WTC11 (cell line): ENCODE results near the gene IL23R. TPM values are rescaled to one million over a fixed set of nuclear protein-coding genes. Genes with fewer than 3 reads are reported as not detected.
"Not testable (repeated sequence)": the region's sequence is repeated elsewhere in the genome, so short reads cannot be mapped to it uniquely, and the experiment has no call there.

Experiments
- ATAC-seq: fragments of 200-7000 bp; cut with Tn5 transposase; 2 replicates; pipeline ENCODE4 v1.10.0; 2021; ENCODE audit warnings: mild to moderate bottlenecking, moderate library complexity
- CTCF ChIA-PET: fragments of 300-600 bp; sonication (Branson Sonifier 250); formaldehyde crosslinking; loops from one replicate; lab custom pipeline; 2021; ENCODE audit warnings: antibody characterized with exemption; lab: Charles Lee
- POLR2A ChIA-PET: fragments of 350-600 bp; sonication (Branson Sonifier 250); formaldehyde crosslinking; loops from one replicate; lab custom pipeline; 2021; ENCODE audit warnings: antibody characterized with exemption; lab: Charles Lee
- DNase-seq: peaks from one replicate; pipeline ENCODE4 v3.0.0; 2021; ENCODE audit warnings: low spot score
- H3K27ac Mint-ChIP-seq: 2 replicates; pipeline ENCODE4 v1.8.0; 2021; ENCODE audit warnings: mixed read lengths
- H3K27me3 Mint-ChIP-seq: 2 replicates; pipeline ENCODE4 v1.8.0; 2021; ENCODE audit warnings: low read depth, mild to moderate bottlenecking, moderate library complexity, mixed read lengths
- H3K36me3 Mint-ChIP-seq: 2 replicates; pipeline ENCODE4 v1.8.0; 2021; ENCODE audit warnings: mixed read lengths
- H3K4me1 Mint-ChIP-seq: 2 replicates; pipeline ENCODE4 v1.8.0; 2022; ENCODE audit warnings: mixed read lengths
- H3K4me3 Mint-ChIP-seq: 2 replicates; pipeline ENCODE4 v1.8.0; 2021; ENCODE audit warnings: mild to moderate bottlenecking, moderate library complexity, mixed read lengths
- H3K9me3 Mint-ChIP-seq: 2 replicates; pipeline ENCODE4 v1.8.0; 2021; ENCODE audit warnings: mixed read lengths
- CBFB ChIP-seq: sonication (generic); formaldehyde crosslinking; IDR thresholded peaks from 2 replicates; pipeline ENCODE4 v1.8.1; 2022; ENCODE audit warnings: mild to moderate bottlenecking, low read depth, missing genetic modification reagents
- CREB1 ChIP-seq: sonication (generic); formaldehyde crosslinking; IDR thresholded peaks from 2 replicates; pipeline ENCODE4 v1.8.0; 2023; ENCODE audit warnings: mild to moderate bottlenecking, missing genetic modification reagents
- EMX1 ChIP-seq: fragments of 250-450 bp; sonication (Bioruptor Pico); IDR thresholded peaks from 2 replicates; pipeline ENCODE4 v1.8.0; 2021; ENCODE audit warnings: mild to moderate bottlenecking
- GTF2I ChIP-seq: fragments of 250-450 bp; sonication (Bioruptor Pico); conservative IDR thresholded peaks from 2 replicates; pipeline ENCODE4 v1.4.0; 2021; ENCODE audit warnings: mild to moderate bottlenecking
- HMGA2 ChIP-seq: fragments of 250-450 bp; sonication (Bioruptor Pico); IDR thresholded peaks from 2 replicates; pipeline ENCODE4 v1.4.0; 2021; ENCODE audit warnings: mild to moderate bottlenecking, moderate library complexity
- JAZF1 ChIP-seq: fragments of 250-450 bp; sonication (Bioruptor Pico); IDR thresholded peaks from 2 replicates; pipeline ENCODE4 v1.9.0; 2021; ENCODE audit warnings: moderate library complexity, mild to moderate bottlenecking, inconsistent platforms
- NFATC4 ChIP-seq: fragments of 250-450 bp; sonication (Bioruptor Pico); IDR thresholded peaks from 2 replicates; pipeline ENCODE4 v1.9.0; 2021; ENCODE audit warnings: mild to moderate bottlenecking
- RELA ChIP-seq: sonication (generic); formaldehyde crosslinking; IDR thresholded peaks from 2 replicates; pipeline ENCODE4 v1.8.1; 2022; ENCODE audit warnings: missing genetic modification reagents, mild to moderate bottlenecking, borderline replicate concordance
- TEAD4 ChIP-seq: sonication (generic); formaldehyde crosslinking; IDR thresholded peaks from 2 replicates; pipeline ENCODE4 v1.8.0; 2022; ENCODE audit warnings: mild to moderate bottlenecking, missing genetic modification reagents
- TP53 ChIP-seq: sonication (generic); formaldehyde crosslinking; IDR thresholded peaks from 2 replicates; pipeline ENCODE4 v1.8.1; 2023; ENCODE audit warnings: mild to moderate bottlenecking, missing genetic modification reagents
- ZNF121 ChIP-seq: sonication (generic); formaldehyde crosslinking; IDR thresholded peaks from 2 replicates; pipeline ENCODE4 v1.8.0; 2023; ENCODE audit warnings: missing genetic modification reagents
- ZNF396 ChIP-seq: fragments of 250-450 bp; sonication (Bioruptor Pico); IDR thresholded peaks from 2 replicates; pipeline ENCODE4 v1.8.0; 2021; ENCODE audit warnings: mild to moderate bottlenecking, moderate library complexity, borderline replicate concordance
- total RNA-seq: library from RNA; stranded (reverse); gene quantifications from 3 replicates; pipeline ENCODE4 v1.2.3, GENCODE V29; 2021
- TF ChIP-seq, protein P1 (sequence below): fragments of 200-600 bp; IDR thresholded peaks from 2 replicates; pipeline ENCODE4 v1.8.0; 2022; ENCODE audit warnings: antibody characterized with exemption
- TF ChIP-seq, protein P2 (sequence below): fragments of 250-450 bp; sonication (Bioruptor Pico); IDR thresholded peaks from 2 replicates; pipeline ENCODE4 v1.9.0; 2021; ENCODE audit warnings: mild to moderate bottlenecking
- TF ChIP-seq, protein P3 (sequence below): sonication (generic); formaldehyde crosslinking; IDR thresholded peaks from 2 replicates; pipeline ENCODE4 v1.8.1; 2022; ENCODE audit warnings: low read depth, mild to moderate bottlenecking, moderate library complexity, missing genetic modification reagents, borderline replicate concordance
- TF ChIP-seq, protein P4 (sequence below): sonication (generic); formaldehyde crosslinking; IDR thresholded peaks from 2 replicates; pipeline ENCODE4 v1.8.0; 2022; ENCODE audit warnings: mild to moderate bottlenecking, missing genetic modification reagents
- TF ChIP-seq, protein P5 (sequence below): sonication (generic); formaldehyde crosslinking; IDR thresholded peaks from 2 replicates; pipeline ENCODE4 v1.8.1; 2023; ENCODE audit warnings: mild to moderate bottlenecking, moderate library complexity, missing genetic modification reagents
- TF ChIP-seq, protein P6 (sequence below): sonication (generic); formaldehyde crosslinking; IDR thresholded peaks from 2 replicates; pipeline ENCODE4 v1.8.1; 2022; ENCODE audit warnings: mild to moderate bottlenecking, missing genetic modification reagents, moderate library complexity, borderline replicate concordance

The IL23R gene
- total RNA-seq, 1 experiment from 2014 or later = not detected

DNA sequence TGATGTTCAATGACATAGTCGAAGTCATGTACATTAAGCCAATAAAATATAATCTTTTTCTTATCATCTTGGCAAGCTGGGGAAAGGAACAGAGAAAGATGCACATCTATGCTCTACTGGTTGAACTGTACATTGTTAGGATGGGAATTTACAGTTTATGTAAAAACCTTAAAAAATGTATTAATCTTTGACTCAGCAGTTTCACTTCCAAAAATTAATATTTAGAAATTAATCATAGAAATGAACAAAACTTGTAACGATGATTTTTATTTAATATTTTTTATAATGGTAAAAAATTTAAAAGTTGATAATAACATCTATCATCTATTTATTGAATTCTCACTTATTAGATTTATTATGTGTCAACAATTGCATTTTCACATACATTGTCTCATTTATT is 25.8 kb upstream of the IL23R start (continued):
- TF ChIP-seq, protein P1, sequence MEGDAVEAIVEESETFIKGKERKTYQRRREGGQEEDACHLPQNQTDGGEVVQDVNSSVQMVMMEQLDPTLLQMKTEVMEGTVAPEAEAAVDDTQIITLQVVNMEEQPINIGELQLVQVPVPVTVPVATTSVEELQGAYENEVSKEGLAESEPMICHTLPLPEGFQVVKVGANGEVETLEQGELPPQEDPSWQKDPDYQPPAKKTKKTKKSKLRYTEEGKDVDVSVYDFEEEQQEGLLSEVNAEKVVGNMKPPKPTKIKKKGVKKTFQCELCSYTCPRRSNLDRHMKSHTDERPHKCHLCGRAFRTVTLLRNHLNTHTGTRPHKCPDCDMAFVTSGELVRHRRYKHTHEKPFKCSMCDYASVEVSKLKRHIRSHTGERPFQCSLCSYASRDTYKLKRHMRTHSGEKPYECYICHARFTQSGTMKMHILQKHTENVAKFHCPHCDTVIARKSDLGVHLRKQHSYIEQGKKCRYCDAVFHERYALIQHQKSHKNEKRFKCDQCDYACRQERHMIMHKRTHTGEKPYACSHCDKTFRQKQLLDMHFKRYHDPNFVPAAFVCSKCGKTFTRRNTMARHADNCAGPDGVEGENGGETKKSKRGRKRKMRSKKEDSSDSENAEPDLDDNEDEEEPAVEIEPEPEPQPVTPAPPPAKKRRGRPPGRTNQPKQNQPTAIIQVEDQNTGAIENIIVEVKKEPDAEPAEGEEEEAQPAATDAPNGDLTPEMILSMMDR = no peak
- TF ChIP-seq NFATC4 (CRISPR knock-in tag) (no peak), CBFB (CRISPR knock-in tag) (no peak), RELA (CRISPR knock-in tag) (no peak), EMX1 (CRISPR knock-in tag) (no peak)
- TF ChIP-seq, protein P2, sequence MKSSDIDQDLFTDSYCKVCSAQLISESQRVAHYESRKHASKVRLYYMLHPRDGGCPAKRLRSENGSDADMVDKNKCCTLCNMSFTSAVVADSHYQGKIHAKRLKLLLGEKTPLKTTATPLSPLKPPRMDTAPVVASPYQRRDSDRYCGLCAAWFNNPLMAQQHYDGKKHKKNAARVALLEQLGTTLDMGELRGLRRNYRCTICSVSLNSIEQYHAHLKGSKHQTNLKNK (CRISPR knock-in tag) = no peak
- TF ChIP-seq, protein P3, sequence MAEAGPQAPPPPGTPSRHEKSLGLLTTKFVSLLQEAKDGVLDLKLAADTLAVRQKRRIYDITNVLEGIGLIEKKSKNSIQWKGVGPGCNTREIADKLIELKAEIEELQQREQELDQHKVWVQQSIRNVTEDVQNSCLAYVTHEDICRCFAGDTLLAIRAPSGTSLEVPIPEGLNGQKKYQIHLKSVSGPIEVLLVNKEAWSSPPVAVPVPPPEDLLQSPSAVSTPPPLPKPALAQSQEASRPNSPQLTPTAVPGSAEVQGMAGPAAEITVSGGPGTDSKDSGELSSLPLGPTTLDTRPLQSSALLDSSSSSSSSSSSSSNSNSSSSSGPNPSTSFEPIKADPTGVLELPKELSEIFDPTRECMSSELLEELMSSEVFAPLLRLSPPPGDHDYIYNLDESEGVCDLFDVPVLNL (CRISPR knock-in tag) = no peak

DNA sequence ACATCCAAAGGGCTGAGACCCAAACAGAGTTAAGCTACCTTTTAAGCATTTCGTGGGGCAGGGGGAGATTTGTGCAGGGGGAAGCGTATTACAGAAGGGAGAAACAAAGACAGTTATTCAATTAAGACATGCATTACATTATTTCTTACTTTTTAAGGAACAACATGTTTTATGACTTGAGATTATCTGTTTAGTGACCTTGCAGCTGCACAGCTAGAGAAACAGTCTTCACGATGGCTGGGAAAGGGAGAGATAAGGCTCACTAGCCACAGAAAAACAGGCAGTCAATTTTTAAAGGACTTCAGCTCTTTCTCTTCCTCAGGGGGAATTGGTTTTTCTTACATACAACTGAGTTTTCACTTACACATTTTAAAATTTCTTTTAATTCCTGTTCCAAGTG is 24.4 kb upstream of the IL23R start:
- H3K9me3 Mint-ChIP-seq, H3K27me3 Mint-ChIP-seq, DNase-seq, H3K4me3 Mint-ChIP-seq, H3K4me1 Mint-ChIP-seq, H3K36me3 Mint-ChIP-seq, ATAC-seq, POLR2A ChIA-PET: not testable (repeated sequence)
- 0 out of 2 replicates have a peak overlapping the region, but pooled peaks have one; percentile 28 for H3K27ac Mint-ChIP-seq
- CTCF ChIA-PET = interaction anchor here (0.8 to 2.0 kb wide), 3 partner anchors 16 to 146 kb away, joined by 4 to 5 read pairs (median 4); no protein-coding TSS in a partner anchor

DNA sequence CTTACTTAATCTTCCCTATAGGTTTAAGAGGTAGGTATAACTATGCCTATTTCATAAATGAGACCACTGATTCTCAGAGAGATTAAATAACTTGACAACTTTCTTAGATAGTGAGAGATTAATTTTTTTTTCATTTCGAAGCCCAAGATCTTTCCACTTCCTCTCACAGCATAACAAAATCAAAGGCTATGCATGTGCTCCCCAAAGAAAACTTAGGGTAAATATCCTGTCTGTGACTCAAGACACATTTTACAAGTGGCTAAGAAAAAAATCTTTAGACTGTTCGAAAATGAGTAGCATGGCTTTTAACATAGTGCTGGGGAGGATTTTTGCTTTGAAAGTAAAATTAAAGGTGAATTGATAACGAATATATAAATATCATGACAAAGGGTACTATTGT is 23.3 kb upstream of the IL23R start:
- H3K4me1 Mint-ChIP-seq = no peaks in the 10 kb centered on the region
- DNase-seq = no peak
- TF ChIP-seq ZNF121 (CRISPR knock-in tag) (no peak), TP53 (CRISPR knock-in tag) (no peak), ZNF396 (CRISPR knock-in tag) (no peak), JAZF1 (CRISPR knock-in tag) (no peak)
- CTCF ChIA-PET = interaction anchor here (2.0 kb wide), 1 partner anchor 70 kb away, joined by 4 read pairs; no protein-coding TSS in a partner anchor
- H3K27ac Mint-ChIP-seq = no peak overlapping the region
- no peaks in the 10 kb centered on the region for H3K9me3 Mint-ChIP-seq
- no peak overlapping the region for H3K4me3 Mint-ChIP-seq
- ATAC-seq = no peak
- POLR2A ChIA-PET = no interaction called here
- H3K36me3 Mint-ChIP-seq = no peaks in the 10 kb centered on the region
- H3K27me3 Mint-ChIP-seq = peaks cover 3% of the 10 kb centered on the region; the same call in 1 of the 2 replicates

DNA sequence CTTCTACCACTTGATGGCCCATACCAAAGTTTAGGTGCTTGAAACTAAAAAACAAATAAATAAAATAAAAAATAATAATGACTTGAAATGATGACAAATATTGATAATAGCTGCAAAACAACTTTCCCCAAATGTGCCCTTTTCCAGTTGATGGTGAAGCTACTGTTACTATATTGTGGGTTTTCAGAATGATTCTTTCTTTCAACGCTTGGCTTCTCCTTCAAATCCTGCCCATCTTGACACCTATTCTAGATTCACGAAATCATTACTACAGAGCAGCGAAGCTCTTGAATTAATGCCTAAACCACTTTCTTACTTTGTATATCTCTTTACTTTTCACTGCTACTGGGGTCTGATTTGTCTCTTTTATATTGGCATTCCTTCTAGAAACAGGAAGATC is 22.3 kb upstream of the IL23R start:
- Mint-ChIP-seq H3K4me3 (no peak overlapping the region), H3K27me3 (no peaks in the 10 kb centered on the region), H3K9me3 (no peaks in the 10 kb centered on the region), H3K27ac (no peak overlapping the region), H3K36me3 (no peaks in the 10 kb centered on the region), H3K4me1 (peaks cover 4% of the 10 kb centered on the region)
- TF ChIP-seq, protein P4, sequence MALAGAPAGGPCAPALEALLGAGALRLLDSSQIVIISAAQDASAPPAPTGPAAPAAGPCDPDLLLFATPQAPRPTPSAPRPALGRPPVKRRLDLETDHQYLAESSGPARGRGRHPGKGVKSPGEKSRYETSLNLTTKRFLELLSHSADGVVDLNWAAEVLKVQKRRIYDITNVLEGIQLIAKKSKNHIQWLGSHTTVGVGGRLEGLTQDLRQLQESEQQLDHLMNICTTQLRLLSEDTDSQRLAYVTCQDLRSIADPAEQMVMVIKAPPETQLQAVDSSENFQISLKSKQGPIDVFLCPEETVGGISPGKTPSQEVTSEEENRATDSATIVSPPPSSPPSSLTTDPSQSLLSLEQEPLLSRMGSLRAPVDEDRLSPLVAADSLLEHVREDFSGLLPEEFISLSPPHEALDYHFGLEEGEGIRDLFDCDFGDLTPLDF = no peak
- TF ChIP-seq EMX1 (CRISPR knock-in tag) = no peak
- no peak for TF ChIP-seq CREB1 (CRISPR knock-in tag)
- TF ChIP-seq HMGA2 (CRISPR knock-in tag) = no peak
- TF ChIP-seq, protein P5, sequence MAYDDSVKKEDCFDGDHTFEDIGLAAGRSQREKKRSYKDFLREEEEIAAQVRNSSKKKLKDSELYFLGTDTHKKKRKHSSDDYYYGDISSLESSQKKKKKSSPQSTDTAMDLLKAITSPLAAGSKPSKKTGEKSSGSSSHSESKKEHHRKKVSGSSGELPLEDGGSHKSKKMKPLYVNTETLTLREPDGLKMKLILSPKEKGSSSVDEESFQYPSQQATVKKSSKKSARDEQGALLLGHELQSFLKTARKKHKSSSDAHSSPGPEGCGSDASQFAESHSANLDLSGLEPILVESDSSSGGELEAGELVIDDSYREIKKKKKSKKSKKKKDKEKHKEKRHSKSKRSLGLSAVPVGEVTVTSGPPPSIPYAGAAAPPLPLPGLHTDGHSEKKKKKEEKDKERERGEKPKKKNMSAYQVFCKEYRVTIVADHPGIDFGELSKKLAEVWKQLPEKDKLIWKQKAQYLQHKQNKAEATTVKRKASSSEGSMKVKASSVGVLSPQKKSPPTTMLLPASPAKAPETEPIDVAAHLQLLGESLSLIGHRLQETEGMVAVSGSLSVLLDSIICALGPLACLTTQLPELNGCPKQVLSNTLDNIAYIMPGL (CRISPR knock-in tag) = no peak
- TF ChIP-seq GTF2I = no peak
- TF ChIP-seq, protein P6, sequence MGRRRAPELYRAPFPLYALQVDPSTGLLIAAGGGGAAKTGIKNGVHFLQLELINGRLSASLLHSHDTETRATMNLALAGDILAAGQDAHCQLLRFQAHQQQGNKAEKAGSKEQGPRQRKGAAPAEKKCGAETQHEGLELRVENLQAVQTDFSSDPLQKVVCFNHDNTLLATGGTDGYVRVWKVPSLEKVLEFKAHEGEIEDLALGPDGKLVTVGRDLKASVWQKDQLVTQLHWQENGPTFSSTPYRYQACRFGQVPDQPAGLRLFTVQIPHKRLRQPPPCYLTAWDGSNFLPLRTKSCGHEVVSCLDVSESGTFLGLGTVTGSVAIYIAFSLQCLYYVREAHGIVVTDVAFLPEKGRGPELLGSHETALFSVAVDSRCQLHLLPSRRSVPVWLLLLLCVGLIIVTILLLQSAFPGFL (CRISPR knock-in tag) = no peak
- TF ChIP-seq TEAD4 (CRISPR knock-in tag) = no peak
- ChIA-PET POLR2A (no interaction called here), CTCF (interaction anchor here (1.0 kb wide), 1 partner anchor 70 kb away, joined by 3 read pairs; no protein-coding TSS in a partner anchor)
- no peak for DNase-seq
- no peak for ATAC-seq
